Activated CD4-positive, alpha-beta T cell treated with anti-CD3 and anti-CD28 coated beads, Interleukin-2, amount 10 ng/mL, durations not matched to agents 7 days and 5 days (primary cell): ENCODE results near the gene SHMT1. TPM values are rescaled to one million over a fixed set of nuclear protein-coding genes. Genes with fewer than 3 reads are reported as not detected.
"Not testable (repeated sequence)": the region's sequence is repeated elsewhere in the genome, so short reads cannot be mapped to it uniquely, and the experiment has no call there.

ENCODE experiments used
- CTCF ChIA-PET: fragments of 350-600 bp; sonication (Branson Sonifier 250); formaldehyde crosslinking; loops from one replicate; lab custom pipeline; 2021; ENCODE audit warnings: antibody characterized with exemption; lab: Charles Lee
- POLR2A ChIA-PET: fragments of 350-600 bp; sonication (Branson Sonifier 250); formaldehyde crosslinking; loops from one replicate; lab custom pipeline; 2021; ENCODE audit warnings: antibody characterized with exemption; lab: Charles Lee
- DNase-seq: peaks from one replicate; pipeline ENCODE4 v3.0.0-alpha.2; 2020
- H3K27ac Mint-ChIP-seq: one replicate; pipeline ENCODE4 v1.8.0; 2021; ENCODE audit warnings: mild to moderate bottlenecking, moderate library complexity, mixed read lengths
- H3K27me3 Mint-ChIP-seq: one replicate; pipeline ENCODE4 v1.8.0; 2021; ENCODE audit warnings: mixed read lengths
- H3K36me3 Mint-ChIP-seq: one replicate; pipeline ENCODE4 v1.8.0; 2021; ENCODE audit warnings: low read depth, mixed read lengths
- H3K4me1 Mint-ChIP-seq: one replicate; pipeline ENCODE4 v1.8.0; 2021; ENCODE audit warnings: mixed read lengths
- H3K4me3 Mint-ChIP-seq: one replicate; pipeline ENCODE4 v1.8.0; 2021; ENCODE audit warnings: mild to moderate bottlenecking, moderate library complexity, mixed read lengths
- H3K9me3 Mint-ChIP-seq: one replicate; pipeline ENCODE4 v1.8.0; 2021; ENCODE audit warnings: mixed read lengths
- total RNA-seq, 2 experiments: library from RNA; stranded (reverse); gene quantifications; one replicate each; pipeline ENCODE4 v1.2.3, GENCODE V29; 2021

SHMT1 gene
- total RNA-seq = 10 to 100 TPM; 49.9 to 51.8 TPM

DNA sequence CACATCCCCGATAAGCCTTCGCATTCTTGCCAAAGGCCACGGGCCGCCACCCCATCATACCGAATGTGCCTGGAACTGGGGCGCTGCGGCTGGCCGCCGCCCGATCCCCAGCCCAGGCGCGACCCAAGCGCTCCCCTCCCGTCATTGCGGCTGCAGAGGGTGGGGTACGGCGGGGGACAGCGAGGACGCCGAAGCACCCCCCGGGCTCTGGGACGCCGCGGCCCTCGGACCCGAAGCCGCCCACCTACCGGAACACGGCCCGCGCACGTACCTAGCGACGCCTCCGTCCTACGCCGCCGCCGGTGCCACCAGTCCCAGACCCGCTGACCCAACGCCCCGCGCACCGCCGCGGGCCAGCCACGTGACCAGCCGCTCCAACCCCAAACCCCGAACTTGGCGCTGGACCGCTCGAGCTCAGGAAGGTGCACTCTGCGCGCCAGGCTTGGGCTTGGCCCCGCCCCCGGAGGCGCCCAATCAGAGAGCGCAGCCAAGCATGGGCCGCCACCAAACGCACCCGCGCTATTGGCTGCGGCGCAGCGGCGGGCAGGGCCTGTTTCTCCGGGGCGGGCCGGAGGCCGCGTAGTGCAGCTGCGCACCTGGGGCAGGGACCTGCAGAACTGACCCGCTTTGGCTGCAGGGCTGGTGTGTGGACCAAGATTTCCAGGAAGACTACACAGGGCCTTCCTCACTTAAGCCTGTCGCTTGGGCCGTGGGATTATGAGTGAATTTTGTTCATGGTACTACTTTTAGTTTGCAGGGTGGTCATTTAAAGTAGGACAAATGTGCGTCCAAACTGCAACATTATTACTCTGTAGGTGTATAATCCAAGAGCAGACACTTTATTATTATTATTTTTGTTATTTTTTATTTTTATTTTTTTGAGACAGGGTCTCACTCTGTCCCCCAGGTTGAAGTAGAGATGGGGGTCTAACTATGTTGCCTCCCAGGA lies at the start of gene SHMT1:
Gene SHMT1, minus strand, starts transcription at position 450 of the 949 bp plus-strand sequence. CDS start 7,569 bp downstream, outside the sequence.
- peak; percentile 92 for DNase-seq
- ChIA-PET CTCF (interaction anchor here (0.6 to 1.1 kb wide), 3 partner anchors 11 to 263 kb away, joined by 4 to 5 read pairs (median 4); no protein-coding TSS in a partner anchor), POLR2A (no interaction called here)
- peaks cover 24% of the 10 kb centered on the region for H3K4me1 Mint-ChIP-seq
- H3K27me3 Mint-ChIP-seq = no peaks in the 10 kb centered on the region
- peak within 1 kb of the TSS; percentile 91 for H3K4me3 Mint-ChIP-seq
- no peaks in the 10 kb centered on the region for H3K9me3 Mint-ChIP-seq
- H3K27ac Mint-ChIP-seq = peak within 1 kb of the TSS; percentile 92
- peaks cover 11% of the 10 kb centered on the region for H3K36me3 Mint-ChIP-seq

DNA sequence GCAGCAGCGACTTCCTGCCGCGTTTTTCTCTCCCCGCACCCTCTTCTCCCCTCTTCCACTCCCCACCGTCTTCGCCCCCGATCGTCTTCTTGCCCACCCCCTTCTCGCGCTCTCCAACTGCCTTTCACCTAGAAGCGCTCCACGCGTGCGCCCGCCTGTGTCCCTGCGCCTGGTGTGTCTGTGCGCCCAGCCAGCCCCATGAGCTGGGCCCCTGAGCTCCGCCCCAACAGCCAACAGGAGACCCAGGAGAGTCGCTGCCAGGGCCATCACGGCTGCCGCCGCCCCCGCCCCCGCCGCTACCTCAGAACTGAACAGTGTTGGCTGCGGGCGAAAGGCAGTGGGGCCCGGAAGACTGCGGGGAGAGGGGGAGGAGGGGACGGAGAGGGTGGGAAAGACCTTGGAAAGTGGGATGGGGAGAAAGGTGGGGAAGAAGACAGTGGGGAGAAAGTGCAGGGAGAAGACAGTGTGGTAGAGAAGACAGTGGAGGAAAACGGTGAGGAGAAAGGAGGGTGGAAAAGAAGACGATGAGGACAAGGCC lies 48.7 kb upstream of the SHMT1 start:
- DNase-seq, POLR2A ChIA-PET, H3K27ac Mint-ChIP-seq, H3K27me3 Mint-ChIP-seq, CTCF ChIA-PET, H3K36me3 Mint-ChIP-seq, H3K4me3 Mint-ChIP-seq, H3K9me3 Mint-ChIP-seq: not testable (repeated sequence)
- peaks cover 22% of the 10 kb centered on the region for H3K4me1 Mint-ChIP-seq

DNA sequence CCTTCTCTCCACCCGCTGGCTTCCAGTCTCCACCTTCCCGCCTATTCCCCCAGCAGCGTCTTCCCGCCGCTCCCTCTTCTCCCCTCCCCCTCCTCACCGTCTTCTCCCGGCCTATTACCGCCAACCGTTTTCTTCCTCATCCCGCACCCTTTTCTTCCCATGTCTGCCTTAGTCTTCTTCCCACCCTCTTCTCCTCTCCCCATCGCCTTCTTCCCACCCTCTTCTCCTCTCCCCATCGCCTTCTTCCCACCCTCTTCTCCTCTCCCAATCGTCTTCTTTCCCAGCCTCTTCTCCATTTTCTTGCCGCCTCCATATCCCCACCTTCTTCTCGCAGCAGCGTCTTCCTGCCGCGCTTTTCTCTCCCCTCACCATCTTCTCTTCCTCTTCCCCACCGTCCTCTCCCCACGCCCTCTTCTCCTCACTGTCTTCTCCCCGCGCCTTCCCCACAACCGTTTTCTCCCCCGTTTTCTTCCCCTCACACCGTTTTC lies 48.1 kb upstream of the SHMT1 start:
- POLR2A ChIA-PET, H3K9me3 Mint-ChIP-seq, H3K27me3 Mint-ChIP-seq, H3K36me3 Mint-ChIP-seq, CTCF ChIA-PET: not testable (repeated sequence)
- Mint-ChIP-seq H3K27ac (peak overlapping the region; percentile 91), H3K4me3 (peak overlapping the region; percentile 85), H3K4me1 (peaks cover 22% of the 10 kb centered on the region)
- peak; percentile 22 for DNase-seq

DNA sequence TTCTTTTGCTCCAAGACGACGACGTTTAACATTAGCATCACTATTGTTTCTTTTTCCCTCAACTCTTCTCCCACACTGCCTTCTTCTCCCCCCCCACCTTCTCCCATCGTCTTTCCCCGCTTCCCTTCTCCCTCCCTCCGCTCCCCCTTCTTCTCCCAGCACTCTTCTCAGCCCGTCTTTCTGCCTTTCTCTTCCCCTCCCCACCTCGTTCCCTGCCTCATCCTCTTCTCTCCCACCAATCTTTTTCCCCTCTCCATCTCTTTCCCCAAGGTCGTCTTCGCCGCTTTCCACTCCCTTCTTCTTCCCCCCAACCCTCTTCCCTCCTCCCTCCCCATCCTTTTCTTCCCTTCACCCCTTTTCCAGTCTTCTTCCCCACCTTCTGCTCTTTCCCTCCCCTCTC lies 47.4 kb upstream of the SHMT1 start:
- CTCF ChIA-PET, H3K36me3 Mint-ChIP-seq, H3K27me3 Mint-ChIP-seq, POLR2A ChIA-PET, DNase-seq, H3K27ac Mint-ChIP-seq, H3K9me3 Mint-ChIP-seq: not testable (repeated sequence)
- Mint-ChIP-seq H3K4me3 (peak overlapping the region; percentile 68), H3K4me1 (peaks cover 22% of the 10 kb centered on the region)

DNA sequence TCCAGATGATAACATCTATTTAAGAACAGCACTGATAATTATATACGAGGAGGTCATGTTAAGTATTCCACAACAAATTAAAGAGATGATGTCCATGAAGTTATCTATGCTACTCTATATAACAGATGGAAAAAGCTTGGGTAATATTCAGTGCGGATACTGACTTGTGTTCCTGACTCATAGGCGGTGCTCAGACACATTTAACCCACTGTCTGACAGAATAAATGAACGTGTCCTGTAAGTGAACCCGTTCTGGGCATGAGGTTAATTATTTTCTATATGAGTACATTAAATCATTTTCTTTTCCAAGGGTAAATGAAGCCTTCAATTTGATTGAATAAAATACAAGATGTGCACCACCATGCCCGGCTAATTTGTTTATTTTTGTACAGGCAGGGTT lies 46.0 kb upstream of the SHMT1 start:
- peaks cover 22% of the 10 kb centered on the region for H3K4me1 Mint-ChIP-seq
- CTCF ChIA-PET, H3K27me3 Mint-ChIP-seq, H3K36me3 Mint-ChIP-seq, H3K9me3 Mint-ChIP-seq, DNase-seq, H3K27ac Mint-ChIP-seq, POLR2A ChIA-PET: not testable (repeated sequence)
- peak overlapping the region; percentile 34 for H3K4me3 Mint-ChIP-seq

DNA sequence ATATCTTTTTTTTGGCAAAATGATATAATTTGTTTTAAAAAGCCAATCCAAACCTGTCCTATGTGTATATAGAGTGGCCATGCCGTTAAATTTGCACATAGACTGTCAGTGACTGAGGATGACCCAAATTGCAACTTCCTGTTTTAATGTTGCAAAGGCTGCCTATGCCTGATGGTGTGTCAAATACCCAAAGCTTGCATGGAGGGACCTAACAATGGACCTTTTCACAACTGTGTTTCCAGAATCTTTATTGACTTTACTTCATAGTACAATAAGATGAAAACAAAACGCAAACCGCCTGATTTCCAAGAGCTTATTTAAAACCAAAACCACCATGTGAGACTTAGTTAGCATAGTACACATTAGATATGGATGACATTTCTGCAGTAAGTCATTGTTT lies 45.6 kb upstream of the SHMT1 start:
- H3K27ac Mint-ChIP-seq, H3K27me3 Mint-ChIP-seq, CTCF ChIA-PET, H3K36me3 Mint-ChIP-seq, H3K4me3 Mint-ChIP-seq, DNase-seq, POLR2A ChIA-PET, H3K9me3 Mint-ChIP-seq: not testable (repeated sequence)
- peaks cover 22% of the 10 kb centered on the region for H3K4me1 Mint-ChIP-seq

DNA sequence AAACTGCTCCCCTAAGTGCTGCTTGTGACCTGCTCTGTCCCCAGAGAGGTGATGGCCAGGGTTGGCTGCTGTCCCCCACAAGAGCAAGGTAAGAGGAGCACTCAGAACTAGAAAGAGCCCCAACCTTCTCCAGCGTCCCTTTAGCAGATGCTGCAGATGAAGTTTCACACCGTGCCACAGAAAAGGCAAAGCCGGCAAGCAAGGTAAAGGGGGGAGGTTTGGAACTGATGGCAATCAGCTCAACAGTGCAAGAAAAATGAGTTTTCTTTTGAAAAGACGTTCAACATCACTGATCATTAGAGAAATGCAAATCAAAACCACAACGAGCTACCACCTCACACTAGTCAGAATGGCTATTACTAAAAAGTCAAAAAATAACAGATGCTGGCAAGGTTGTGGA lies 40.3 kb upstream of the SHMT1 start:
- CTCF ChIA-PET, DNase-seq, H3K27me3 Mint-ChIP-seq, H3K9me3 Mint-ChIP-seq, H3K27ac Mint-ChIP-seq, H3K4me1 Mint-ChIP-seq, POLR2A ChIA-PET, H3K36me3 Mint-ChIP-seq, H3K4me3 Mint-ChIP-seq: not testable (repeated sequence)

DNA sequence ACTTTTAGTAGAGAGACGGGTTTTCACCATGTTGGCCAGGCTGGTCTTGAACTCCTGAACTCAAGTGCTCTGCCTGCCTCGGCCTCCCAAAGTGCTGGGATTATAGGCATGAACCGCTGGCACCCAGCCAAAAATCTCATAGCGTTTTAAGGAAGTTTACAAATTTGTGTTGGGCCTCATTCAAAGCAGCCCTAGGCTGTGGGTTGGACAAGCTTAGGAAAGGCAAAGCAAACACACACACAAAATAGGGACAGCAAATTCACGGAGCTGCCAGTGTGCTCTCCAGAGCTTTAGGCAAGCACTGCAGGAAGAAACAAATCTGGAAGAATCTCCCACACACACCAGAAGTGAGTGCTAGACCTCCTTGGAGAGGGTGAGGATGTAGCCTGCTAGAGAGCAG lies 39.8 kb upstream of the SHMT1 start:
- H3K4me1 Mint-ChIP-seq, POLR2A ChIA-PET: not testable (repeated sequence)

DNA sequence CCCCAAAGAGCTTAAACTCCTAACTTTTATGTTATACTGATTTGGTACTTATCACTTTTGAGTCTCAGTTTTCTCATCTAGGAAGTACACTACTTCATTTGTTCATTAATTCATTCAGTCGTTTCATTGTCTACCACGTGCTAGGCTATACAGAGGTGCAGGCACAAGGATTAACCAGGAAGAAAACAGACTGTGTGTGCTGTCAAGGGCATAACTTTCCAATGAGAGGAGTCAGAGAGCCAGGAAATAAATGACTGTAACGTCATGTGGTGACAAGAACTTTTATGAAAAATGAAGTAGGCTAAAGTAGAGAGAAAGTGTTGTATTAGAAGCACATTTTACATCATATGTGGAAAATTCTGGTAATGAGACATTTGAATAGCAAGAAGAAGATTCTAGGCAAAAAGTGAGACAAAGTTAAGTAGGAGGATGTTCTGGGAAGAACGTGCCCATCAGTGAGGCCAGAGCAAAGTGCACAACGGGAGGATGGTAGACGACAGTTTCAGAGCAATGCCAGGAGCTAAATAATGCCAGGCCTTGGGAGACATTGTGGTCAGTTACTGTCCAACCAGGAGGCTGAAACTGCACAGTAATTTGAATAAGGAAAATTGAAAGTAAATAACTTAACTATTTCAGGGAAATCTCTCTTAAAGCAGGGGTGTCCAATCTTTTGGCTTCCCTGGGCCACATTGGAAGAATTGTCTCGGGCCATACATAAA lies 38.7 kb upstream of the SHMT1 start:
- POLR2A ChIA-PET, DNase-seq, H3K27me3 Mint-ChIP-seq, H3K9me3 Mint-ChIP-seq, H3K27ac Mint-ChIP-seq, CTCF ChIA-PET, H3K36me3 Mint-ChIP-seq, H3K4me1 Mint-ChIP-seq, H3K4me3 Mint-ChIP-seq: not testable (repeated sequence)

More for the DNA sequence above, 39.8 kb upstream of the SHMT1 start:
- H3K4me3 Mint-ChIP-seq, H3K36me3 Mint-ChIP-seq, CTCF ChIA-PET, H3K27me3 Mint-ChIP-seq, H3K27ac Mint-ChIP-seq, DNase-seq, H3K9me3 Mint-ChIP-seq: not testable (repeated sequence)

DNA sequence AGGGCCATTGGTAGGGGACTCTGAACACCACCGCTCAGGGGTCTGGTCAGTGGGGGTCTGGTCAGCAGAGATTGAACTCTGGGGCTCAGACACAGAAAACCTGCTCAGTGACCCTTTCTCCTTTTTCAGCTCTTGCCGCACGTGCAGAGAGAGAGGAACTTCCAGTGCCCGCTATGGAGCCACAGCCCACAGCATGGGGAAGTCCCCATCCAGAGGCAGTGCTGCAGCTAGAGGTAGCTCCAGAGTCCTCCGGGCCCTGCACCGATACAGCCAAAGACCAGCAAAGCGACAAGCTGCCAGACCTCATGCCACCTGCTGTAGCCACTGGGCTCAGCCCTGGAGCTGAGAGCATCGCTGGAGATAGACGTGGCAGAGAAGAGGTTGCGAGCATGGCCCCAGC lies 25.4 kb upstream of the SHMT1 start:
- DNase-seq, CTCF ChIA-PET, POLR2A ChIA-PET, H3K9me3 Mint-ChIP-seq, H3K27ac Mint-ChIP-seq, H3K4me3 Mint-ChIP-seq, H3K36me3 Mint-ChIP-seq, H3K4me1 Mint-ChIP-seq: not testable (repeated sequence)
- peaks cover 14% of the 10 kb centered on the region for H3K27me3 Mint-ChIP-seq

DNA sequence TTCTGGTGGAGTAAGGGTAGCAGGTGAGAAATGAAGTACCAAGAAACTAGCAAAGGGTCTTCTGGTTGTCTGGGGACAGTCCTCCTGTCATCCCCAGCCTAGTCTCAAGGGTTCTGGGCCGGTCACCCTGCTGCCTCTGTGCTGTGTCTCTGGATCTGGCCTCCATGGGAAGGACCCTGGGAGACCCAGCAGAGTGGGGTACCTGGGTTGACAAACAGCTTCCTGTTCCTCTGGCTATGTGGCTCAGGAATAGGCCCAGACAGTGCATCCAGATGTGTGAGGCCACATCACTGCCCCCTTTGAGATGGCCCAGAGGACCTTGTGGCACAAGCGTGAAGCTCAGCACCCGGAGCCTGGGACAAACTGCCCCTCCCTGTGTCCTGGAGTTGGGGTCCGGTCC lies 24.9 kb upstream of the SHMT1 start:
- H3K4me3 Mint-ChIP-seq, CTCF ChIA-PET, DNase-seq, H3K36me3 Mint-ChIP-seq, H3K27ac Mint-ChIP-seq, H3K9me3 Mint-ChIP-seq, POLR2A ChIA-PET, H3K4me1 Mint-ChIP-seq: not testable (repeated sequence)
- peaks cover 14% of the 10 kb centered on the region for H3K27me3 Mint-ChIP-seq

DNA sequence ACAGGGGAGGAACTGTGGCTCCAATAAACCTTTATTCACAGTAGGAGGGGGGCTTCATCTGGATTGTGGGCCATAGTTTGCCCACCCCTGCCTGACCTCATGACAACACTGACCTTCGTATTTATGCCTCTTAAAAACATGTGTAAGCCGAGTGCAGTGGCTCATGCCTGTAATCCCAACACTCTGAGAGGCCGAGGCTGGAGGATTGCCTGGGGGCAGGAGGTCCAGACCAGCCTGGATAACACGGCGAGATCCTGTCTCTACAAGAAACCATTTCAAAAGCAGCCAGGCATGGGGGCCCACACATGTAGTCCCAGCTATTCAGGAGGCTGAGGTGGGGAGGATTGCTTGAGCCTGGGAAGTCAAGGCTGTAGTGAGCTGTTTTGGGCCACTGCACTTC lies 24.2 kb upstream of the SHMT1 start:
- H3K27ac Mint-ChIP-seq, H3K9me3 Mint-ChIP-seq, CTCF ChIA-PET, H3K4me3 Mint-ChIP-seq, DNase-seq, POLR2A ChIA-PET, H3K4me1 Mint-ChIP-seq, H3K36me3 Mint-ChIP-seq: not testable (repeated sequence)
- peaks cover 14% of the 10 kb centered on the region for H3K27me3 Mint-ChIP-seq

DNA sequence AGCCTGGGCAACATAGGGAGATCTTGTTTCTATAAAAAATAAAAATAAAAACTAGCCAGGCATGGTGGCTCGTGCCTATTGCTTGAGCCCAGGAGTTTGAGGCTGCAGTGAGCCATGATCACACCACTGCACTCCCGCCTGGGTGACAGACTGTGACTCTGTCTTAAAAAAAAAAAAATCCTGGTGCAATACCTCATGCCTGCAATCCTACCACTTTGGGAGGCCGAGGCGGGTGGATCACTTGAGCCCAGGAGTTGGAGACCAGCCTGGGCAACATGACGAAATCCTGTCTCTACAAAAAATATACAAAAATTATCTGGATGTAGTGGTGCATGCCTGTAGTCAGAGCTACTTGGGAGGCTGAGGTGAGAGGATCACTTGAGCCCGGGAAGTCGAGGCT lies 20.9 kb upstream of the SHMT1 start:
- POLR2A ChIA-PET, H3K27ac Mint-ChIP-seq: not testable (repeated sequence)
- CTCF ChIA-PET = interaction anchor here (0.8 kb wide), 1 partner anchor 18 kb away, joined by 3 read pairs; no protein-coding TSS in a partner anchor

More for the DNA sequence above, 20.9 kb upstream of the SHMT1 start:
- H3K4me3 Mint-ChIP-seq, DNase-seq, H3K4me1 Mint-ChIP-seq, H3K9me3 Mint-ChIP-seq, H3K36me3 Mint-ChIP-seq: not testable (repeated sequence)
- peaks cover 21% of the 10 kb centered on the region for H3K27me3 Mint-ChIP-seq
